Measurements from ENCODE around the gene ELAC2.

DNA sequence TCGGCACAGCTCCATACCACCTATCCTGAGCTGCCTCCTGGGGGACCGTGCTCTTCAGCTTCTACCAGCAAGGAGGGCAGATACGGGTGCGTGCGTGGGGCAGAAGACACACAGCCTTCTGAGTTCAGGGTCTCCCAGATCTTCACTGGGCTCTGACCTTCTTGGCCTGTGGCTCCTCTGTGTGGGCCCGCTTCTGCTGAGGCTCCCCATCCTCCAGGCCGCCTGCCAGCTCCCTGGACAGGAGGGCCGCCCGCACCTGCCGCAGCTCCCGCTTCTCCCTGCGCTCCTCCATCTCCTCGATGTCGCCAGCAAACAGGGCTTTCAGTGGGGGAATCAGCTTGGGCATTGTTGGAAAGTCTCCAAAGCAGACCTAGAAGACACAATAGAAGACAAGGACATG lies 25.2 kb downstream of the ELAC2 start:
- TF ChIP-seq, protein P1, sequence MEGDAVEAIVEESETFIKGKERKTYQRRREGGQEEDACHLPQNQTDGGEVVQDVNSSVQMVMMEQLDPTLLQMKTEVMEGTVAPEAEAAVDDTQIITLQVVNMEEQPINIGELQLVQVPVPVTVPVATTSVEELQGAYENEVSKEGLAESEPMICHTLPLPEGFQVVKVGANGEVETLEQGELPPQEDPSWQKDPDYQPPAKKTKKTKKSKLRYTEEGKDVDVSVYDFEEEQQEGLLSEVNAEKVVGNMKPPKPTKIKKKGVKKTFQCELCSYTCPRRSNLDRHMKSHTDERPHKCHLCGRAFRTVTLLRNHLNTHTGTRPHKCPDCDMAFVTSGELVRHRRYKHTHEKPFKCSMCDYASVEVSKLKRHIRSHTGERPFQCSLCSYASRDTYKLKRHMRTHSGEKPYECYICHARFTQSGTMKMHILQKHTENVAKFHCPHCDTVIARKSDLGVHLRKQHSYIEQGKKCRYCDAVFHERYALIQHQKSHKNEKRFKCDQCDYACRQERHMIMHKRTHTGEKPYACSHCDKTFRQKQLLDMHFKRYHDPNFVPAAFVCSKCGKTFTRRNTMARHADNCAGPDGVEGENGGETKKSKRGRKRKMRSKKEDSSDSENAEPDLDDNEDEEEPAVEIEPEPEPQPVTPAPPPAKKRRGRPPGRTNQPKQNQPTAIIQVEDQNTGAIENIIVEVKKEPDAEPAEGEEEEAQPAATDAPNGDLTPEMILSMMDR (IDR thresholded peaks at IDR 0.05): no peak
- no peak for TF ChIP-seq POLR2AphosphoS5 (IDR thresholded peaks at IDR 0.05)
- TF ChIP-seq POLR2A (IDR thresholded peaks at IDR 0.05): no peak
